GM19193 (cell line): ENCODE data around the gene FOS.

Source experiments
- POLR2A ChIP-seq: IDR thresholded peaks from 4 replicates; pipeline ENCODE4 v1.6.1; 2011; ENCODE audit not compliant: insufficient read depth, insufficient read length; ENCODE audit errors: extremely low read depth

Gene FOS

DNA sequence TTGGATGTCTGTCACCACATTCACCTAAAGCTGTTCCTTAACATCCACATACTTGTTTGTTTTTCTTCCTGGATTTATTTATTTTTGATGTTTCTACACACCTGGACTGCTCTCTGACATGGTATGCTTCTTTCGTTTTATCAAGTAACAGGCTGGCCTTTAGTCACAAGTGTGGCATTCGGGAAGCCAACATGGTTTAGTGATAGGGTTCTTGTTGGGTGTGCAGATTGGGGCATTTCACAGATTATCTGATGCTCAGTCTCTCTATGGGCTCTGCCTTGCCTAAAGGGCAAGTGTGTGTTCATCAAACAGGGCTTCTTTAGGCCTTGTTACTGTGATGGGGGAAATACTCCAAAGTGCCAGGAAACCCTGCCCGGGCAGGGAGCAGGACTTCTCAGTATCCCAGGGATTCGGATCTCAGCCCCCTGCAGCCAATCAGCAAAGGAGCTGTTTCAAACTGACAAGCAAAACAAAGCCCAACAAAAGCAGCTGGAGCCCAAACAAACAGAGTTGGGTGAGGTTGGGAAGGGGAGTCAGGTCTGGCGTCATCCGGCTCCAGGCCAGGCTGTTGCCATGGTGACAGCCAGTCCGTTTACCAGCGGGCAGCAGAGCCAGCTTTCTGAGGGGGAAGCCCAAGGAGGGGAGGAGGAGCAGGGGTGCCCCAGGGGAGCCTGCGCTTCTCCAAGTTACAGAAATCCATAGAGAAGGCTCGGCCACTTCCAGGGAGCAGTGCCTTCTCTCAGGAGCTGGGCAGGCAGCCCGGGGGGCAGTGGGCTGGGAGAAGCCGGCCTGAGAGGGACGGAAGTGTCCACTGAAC is 31.9 kb downstream of the FOS start:
- no peak for TF ChIP-seq POLR2A

DNA sequence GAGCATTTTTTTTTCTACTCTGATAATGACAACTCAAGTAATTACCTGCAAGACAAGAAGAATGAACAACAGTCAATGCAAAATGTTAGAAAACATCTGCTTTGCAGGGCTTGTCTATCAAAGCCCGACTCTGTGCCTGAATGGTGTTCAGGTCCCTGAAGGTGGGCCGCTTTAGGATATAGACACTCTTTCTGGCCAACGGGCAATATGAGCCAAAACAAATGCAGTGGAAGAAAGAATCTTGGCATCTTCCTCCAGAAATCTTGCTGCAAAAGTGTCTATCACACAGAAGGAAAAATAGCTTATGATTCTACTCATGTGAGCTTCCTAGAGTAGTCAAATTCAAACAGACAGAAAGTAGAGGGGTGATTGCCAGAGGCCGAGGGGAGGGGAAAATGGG is 32.7 kb downstream of the FOS start:
- no peak for TF ChIP-seq POLR2A

DNA sequence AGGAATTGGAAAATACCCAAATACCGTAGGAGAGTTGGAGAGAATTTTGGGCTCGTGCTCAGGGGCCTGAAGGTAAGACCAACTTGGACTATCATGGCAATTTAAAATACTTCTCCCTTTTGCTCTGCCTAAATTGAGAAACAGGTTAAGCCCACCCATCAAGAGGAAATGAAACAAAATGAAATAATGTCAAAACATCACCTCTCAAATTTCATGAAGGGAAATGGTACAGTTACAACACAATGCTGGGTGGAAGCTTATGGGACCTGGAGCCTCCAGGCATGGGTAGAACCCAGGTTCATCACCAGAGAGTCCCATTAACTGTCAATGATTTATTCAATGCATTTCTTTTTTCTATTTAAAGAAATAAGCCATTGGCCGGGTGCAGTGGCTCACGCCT is 33.7 kb downstream of the FOS start:
- no peak for TF ChIP-seq POLR2A

GRCh38 chr14:75313294-75313693 is 34.7 kb downstream of the FOS start:
- no peak for TF ChIP-seq POLR2A

GRCh38 chr14:75315144-75315543 is 36.5 kb downstream of the FOS start:
- no peak for TF ChIP-seq POLR2A

GRCh38 chr14:75317148-75317547 is 38.5 kb downstream of the FOS start:
- no peak for TF ChIP-seq POLR2A

DNA sequence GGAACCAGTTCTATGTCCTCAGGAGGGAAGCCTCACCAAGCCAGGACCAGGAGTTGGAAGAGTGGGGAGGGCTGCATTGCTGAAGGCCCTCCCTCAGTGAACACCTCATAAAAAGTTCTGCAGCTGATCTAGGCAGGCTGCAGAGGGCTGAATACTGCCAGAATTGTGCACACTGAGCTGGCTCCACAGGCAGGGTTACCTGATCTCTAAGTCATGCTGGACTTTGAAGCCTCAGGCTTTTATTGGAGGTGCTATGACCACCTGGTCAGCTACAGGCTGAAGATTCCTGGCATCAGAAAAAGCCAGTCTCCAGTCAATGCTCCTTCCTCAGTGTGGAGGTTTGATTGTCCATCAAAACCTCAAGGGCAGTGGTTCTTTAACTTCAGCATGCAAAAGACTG is 39.7 kb downstream of the FOS start:
- no peak for TF ChIP-seq POLR2A

DNA sequence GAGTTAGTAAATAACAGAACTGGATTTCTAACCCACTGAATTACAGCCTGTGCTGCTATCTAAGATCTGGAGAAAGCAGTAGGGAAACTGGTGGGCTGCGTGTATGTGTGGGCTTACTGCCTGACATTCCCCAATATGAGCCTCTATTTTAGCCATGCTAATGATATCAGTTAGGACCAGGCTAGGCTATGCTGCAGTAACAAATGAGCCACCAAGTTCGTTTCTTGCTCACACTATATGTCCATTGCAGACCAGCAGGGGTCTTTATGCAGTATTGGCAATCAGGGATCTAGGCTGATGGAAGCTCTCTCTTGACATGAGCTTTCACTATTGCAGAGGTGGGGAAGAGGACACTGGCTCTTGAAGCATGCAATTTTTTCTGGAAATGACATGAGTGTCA is 40.4 kb downstream of the FOS start:
- no peak for TF ChIP-seq POLR2A

DNA sequence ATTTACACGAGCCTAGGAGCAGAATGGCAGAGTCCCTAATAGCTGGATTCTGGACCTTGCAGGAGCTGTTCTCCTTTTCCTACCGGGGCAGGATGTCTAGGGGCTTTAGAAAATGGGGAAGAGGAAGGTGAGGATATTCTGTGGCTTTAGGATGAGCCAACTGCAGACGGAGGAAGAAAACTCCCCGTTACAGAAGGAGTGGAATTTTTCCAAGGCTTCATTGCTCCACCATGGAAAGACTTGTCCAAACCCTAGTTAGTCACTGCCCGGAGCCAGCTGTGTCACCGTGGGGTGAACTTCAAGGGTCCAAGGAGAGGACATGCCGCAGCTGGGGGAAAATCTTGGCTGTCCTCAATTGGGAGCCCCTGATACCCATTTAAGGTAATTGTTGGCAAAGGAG is 41.6 kb downstream of the FOS start:
- no peak for TF ChIP-seq POLR2A

DNA sequence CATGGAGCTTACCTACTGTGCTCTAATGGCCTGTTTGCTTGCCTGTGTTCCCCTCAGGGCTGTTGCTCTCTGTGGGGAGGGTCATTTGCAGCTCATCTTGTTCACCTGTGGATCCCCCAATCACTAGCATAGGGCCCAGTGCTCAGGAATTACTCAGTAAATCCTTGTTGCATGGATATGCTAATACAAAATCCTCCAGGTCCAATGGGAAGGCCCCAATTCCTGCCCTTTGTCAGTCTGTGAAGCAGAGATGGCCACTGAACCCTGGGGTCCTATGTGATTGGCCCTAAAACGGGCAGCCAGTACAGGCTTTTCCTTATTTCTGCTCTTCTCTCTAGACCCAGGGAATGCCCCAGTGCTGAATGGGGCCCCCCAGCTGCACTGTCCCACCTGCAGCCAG is 44.1 kb downstream of the FOS start:
- TF ChIP-seq POLR2A = no peak

DNA sequence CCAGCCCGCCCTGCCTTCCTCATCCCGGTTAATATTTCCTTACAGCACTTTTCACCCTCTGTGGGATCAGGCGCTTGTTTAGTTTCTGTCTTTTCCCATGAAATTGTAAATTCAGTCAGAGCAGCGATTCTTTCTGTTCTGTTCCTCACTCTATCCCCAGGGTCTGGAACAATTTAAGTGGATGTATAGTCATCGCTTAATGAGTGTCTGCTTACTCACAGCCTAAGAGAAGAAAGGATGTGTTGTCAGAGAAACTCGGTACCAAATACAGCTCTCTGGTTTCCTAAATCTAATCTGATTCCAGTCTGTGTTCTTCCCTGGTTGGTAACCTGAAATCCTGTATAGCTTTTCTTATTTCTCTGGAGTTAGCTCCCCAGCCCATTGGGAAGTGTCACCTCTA is 44.9 kb downstream of the FOS start:
- TF ChIP-seq POLR2A = no peak

DNA sequence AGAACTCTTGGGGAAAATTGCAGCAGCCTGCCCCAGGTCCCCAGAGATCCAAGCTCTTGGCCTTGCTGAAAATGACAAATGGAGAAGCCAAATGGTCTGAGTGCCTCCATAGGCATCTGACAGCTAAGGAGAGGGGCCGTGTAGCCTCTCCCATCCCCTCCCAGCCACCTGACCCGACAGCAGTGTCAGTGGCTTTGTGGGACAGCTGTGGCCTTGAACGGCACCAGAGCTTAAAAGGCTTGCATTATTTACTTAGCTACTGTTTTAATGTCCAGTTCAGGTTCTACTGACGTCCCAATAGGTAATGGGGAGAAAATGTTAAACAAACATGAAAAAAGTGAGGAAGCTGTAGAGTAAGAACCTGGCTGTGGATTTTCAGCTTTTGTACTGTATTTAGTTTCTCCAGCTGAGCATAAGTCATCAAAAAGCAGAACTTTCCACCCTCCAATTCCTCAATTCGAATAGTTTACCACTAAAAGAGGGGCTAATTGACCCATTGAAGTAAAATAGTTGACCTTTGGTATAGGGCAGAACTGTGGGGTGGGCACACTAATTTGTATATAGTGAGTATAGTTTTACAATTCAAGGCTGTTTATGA is 50.0 kb downstream of the FOS start:
- no peak for TF ChIP-seq POLR2A

DNA sequence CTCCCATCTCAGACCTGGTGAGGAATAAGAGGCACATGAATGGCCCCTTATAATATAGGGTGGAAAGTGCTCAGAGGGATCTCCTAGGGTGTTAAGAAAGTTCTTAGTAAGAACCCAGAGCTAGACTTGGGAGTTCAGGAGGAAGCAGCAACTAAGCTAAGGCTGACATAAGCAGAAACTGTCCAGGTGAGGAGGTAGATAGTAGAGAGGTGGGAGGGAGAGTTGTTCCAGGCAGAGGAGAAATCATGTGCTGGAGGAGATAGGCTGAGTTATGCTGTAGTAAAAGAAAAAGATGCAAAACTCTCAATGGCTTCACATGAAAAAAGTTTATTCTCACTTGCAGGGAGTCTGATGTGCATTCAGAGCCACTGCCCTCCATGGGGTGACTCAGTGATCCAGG is 50.7 kb downstream of the FOS start:
- no peak for TF ChIP-seq POLR2A

DNA sequence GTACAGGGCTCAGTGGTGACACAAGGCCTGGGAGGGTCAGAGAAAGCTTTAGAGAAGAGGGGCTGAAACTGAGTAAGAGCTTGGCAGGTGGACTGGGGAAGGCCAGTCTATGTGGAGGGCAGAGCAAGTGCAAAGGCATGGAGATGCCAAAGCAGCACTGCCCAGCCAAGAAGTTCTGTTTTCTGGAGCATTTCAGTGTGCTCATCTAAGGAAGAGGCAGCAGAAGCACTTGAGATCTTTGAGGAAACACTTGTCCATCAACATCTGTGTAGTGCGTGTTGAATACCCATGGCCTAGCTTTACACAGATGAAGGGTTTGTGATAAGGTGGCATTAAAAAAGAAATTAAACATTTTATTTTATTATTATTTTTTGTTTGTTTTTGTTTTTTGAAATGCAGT is 52.8 kb downstream of the FOS start:
- TF ChIP-seq POLR2A = no peak
